NT2/D1 (cell line): ENCODE results near the gene SFXN4.
"Not testable (repeated sequence)": the region's sequence is repeated elsewhere in the genome, so short reads cannot be mapped to it uniquely, and the experiment has no call there.

Source experiments
- DNase-seq: peaks from one replicate; pipeline ENCODE4 v3.0.0-alpha.2; 2011; ENCODE audit warnings: low read depth, low spot score
- H3K27me3 ChIP-seq: 2 replicates; pipeline ENCODE4 v1.6.0; 2011; ENCODE audit warnings: mild to moderate bottlenecking; ENCODE audit not compliant: insufficient read length, insufficient read depth
- H3K36me3 ChIP-seq: 2 replicates; pipeline ENCODE4 v1.6.1; 2011; ENCODE audit warnings: mild to moderate bottlenecking, low read length, mixed read lengths; ENCODE audit not compliant: insufficient read depth, insufficient read length
- H3K4me1 ChIP-seq: 2 replicates; pipeline ENCODE4 v1.5.1; 2011; ENCODE audit not compliant: insufficient read depth, insufficient read length
- H3K4me3 ChIP-seq: 2 replicates; pipeline ENCODE4 v1.5.1; 2011; ENCODE audit warnings: low read depth; ENCODE audit not compliant: insufficient read length
- H3K9ac ChIP-seq: 2 replicates; pipeline ENCODE4 v1.6.0; 2011; ENCODE audit warnings: low read depth; ENCODE audit not compliant: insufficient read length
- H3K9me3 ChIP-seq: 2 replicates; pipeline ENCODE4 v1.5.1; 2011; ENCODE audit warnings: mild to moderate bottlenecking, low read length; ENCODE audit not compliant: insufficient read depth
- SUZ12 ChIP-seq: IDR thresholded peaks from 2 replicates; pipeline ENCODE4 v1.6.1; 2011; ENCODE audit not compliant: insufficient read length, insufficient read depth; ENCODE audit errors: extremely low read depth
- YY1 ChIP-seq: IDR thresholded peaks from 2 replicates; pipeline ENCODE4 v1.6.1; 2011; ENCODE audit not compliant: insufficient read length, insufficient read depth
- ZNF274 ChIP-seq: IDR thresholded peaks from 2 replicates; pipeline ENCODE4 v1.6.1; 2011; ENCODE audit warnings: mild to moderate bottlenecking, low read depth, low read length

The SFXN4 gene

DNA sequence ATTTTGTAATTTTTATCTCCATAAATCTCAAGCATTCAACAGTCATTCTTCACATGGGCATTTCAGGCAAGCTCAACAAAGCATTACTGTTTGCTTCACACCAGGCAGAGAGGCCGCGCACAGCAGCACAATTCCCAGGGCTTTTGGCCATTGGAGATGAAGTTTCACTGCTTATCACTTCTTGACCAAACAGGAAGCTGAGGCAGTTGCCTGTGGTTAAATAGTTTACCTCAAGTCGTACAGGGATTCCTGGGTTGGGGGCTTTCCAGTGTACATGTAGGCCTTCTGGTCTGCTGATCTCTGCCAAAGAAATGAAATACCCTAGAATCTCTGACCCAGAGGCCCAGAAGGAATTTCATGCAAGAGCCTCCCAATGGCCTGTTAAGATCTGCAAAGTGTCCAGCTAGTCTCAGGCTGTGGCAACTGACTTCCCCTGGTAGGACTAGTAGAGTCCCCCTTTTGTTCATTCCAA lies 24.3 kb upstream of the SFXN4 start:
- Histone ChIP-seq H3K4me3 (no peak overlapping the region), H3K9me3 (no peaks in the 10 kb centered on the region), H3K36me3 (no peaks in the 10 kb centered on the region), H3K27me3 (no peaks in the 10 kb centered on the region), H3K9ac (no peak overlapping the region), H3K4me1 (no peaks in the 10 kb centered on the region)
- DNase-seq: no peak
- TF ChIP-seq YY1 (no peak), SUZ12 (no peak), ZNF274 (no peak)

DNA sequence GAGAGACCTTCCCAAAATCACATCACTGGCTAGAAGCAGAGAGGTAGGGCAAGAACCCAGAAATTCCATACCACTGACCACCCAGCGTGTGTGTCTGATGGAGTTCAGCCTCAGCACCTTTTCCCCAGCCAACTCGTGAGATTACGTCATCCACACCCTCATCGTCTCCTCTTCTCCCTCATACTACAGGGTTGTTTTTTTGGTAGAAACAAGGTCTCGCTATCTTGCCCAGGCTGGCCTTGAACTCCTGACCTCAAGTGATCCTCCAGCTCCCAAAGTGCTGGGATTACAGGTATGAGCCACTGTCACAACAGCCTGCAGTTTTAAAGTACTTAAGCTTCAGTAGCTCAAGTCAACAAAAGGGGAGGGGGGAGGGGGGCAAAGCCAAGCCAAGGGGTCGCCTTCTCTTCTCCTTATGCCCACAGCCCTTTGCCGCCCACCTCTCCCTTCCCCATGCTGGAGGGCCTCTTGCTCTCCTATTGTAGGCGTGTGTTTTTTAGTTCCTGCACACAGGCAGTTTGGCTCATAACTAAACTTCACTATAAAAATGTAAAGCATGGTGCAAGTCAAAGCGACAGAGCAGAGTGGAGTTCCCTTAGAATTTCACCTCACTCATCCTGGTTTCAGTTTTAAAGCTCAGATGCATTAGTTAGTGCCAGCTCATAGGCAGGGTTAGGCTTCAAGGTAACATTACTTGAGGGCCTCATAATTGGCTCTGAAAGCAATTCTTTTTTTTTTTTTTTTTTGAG lies 18.3 kb upstream of the SFXN4 start:
- Histone ChIP-seq H3K36me3 (no peaks in the 10 kb centered on the region), H3K4me1 (no peaks in the 10 kb centered on the region), H3K4me3 (no peak overlapping the region), H3K9me3 (no peaks in the 10 kb centered on the region), H3K27me3 (no peaks in the 10 kb centered on the region), H3K9ac (no peak overlapping the region)
- TF ChIP-seq SUZ12 (no peak), ZNF274 (no peak), YY1 (no peak)
- DNase-seq: no peak

DNA sequence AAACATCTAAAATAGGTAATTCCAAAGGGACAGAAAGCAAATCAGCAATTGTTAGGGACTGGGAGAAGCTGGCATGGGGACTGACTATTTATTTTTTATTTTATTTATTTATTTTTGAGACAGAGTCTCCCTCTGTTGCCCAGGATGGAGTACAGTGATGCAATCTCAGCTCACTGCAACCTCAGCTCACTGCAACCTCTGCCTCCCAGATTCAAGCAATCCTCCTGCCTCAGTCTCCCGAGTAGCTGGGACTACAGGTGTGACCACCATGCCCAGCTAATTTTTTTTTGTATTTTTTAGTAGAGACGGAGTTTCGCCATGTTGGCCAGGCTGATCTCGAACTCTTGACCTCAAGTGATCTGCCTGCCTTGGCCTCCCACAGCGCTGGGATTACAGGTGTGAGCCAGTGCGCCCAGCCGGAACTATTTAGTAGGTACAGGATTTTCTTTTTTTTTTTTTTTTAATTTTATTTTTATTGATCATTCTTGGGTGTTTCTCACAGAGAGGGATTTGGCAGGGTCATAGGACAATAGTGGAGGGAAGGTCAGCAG lies 15.4 kb upstream of the SFXN4 start:
- not testable (repeated sequence) for H3K4me1 ChIP-seq, DNase-seq, H3K4me3 ChIP-seq, H3K27me3 ChIP-seq, H3K9me3 ChIP-seq, H3K9ac ChIP-seq
- peaks cover 14% of the 10 kb centered on the region for H3K36me3 ChIP-seq

DNA sequence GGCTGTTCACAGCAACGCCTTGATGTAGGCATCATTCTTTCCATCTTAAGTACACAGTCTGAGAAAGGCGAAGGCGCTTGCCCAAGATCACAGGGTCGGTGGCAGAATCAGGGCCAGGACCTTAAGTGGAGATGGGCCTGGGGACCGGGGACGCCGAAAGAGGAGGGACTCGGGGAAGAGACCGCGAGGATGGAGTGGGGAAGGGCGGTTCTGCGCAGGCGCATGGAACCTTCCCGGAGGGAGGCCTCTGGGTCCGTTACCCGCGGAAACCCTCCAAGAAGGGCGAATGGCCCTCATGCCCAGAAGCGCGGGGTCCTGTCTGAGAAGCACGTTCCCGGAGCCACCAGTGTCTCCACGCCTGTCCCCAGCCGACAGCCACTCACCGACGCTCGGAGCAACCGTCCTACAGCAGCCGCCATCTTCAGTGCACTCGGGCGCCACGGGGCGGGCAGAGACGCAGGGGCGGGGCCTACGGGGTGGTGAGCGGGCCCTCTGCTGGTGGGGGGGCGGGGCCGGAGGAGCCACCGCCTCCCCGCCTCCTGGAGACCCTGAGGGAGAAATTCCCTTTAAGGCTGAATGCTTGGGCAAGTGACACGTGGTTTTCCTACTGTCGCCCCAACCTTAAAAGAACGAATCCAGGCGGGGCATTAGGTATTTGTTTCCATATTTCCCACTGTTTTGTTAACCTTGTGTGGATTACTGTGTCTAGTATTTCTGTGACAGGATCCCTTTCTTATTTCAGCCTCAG lies 13.0 kb upstream of the SFXN4 start, which contains the start of gene PRDX3:
PRDX3 (minus strand) TSS at position 441 of the 748 bp plus-strand sequence; CDS start at position 419, 22 bp downstream.
- H3K36me3 ChIP-seq: peaks cover 30% of the 10 kb centered on the region
- H3K9ac ChIP-seq: peak within 1 kb of the TSS; percentile 96
- H3K4me1 ChIP-seq: peaks cover 2% of the 10 kb centered on the region
- no peaks in the 10 kb centered on the region for H3K27me3 ChIP-seq
- TF ChIP-seq ZNF274: no peak
- peak; percentile 61 for TF ChIP-seq YY1
- H3K4me3 ChIP-seq: peak within 1 kb of the TSS; percentile 90
- no peaks in the 10 kb centered on the region for H3K9me3 ChIP-seq
- peak; percentile 79 for DNase-seq

DNA sequence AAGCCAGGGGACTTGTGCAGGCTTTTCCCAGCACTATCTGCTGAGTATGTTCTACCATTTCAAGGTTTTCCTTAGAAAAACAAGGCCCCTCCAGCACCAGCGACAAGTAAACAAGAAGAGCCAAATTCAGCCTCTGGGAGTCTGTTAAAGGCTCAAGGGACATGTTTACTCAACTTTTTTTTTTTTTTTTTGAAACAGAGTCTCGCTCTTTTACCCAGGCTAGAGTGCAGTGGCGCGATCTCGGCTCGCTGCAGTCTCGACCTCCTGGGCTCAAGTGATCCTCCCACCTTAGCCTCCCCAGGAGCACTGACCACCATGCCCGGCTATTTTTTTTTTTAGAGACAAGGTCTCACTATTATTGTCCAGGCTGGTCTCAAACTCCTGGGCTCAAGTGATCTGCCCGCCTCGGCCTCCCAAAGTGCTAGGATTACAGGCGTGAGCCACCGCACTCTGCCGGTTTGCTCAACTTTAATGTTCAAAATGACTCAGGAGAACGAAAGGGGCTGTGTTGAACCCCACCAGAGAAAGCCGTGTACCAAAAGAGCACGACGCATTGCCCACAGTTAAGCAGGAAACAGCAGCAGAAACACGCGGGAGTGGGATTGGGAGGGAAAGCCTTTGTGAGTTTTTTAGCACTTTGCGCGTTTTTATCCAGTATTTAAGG lies 12.3 kb upstream of the SFXN4 start:
- TF ChIP-seq YY1: no peak
- H3K9me3 ChIP-seq: no peaks in the 10 kb centered on the region
- no peak for DNase-seq

DNA sequence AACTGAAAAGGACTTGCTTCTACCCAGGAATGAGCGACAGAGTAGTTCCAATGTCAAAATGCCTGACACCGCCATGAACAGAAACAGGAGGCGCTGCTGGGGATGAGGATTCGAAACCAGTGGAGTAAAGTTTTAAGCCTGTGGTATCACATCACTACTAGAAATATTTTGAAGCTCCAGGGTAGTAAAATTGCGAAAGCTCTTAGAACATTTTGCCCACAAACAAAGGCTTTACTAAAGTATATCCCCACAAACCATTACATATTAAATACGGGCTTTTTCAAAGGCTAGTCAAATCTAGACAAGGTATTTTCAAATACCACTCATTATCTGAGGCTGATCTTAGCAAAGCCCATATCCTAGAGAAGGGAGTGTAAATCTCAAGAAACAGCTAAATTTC lies 10.7 kb upstream of the SFXN4 start:
- Histone ChIP-seq H3K27me3 (no peaks in the 10 kb centered on the region), H3K4me1 (peaks cover 2% of the 10 kb centered on the region), H3K9me3 (no peaks in the 10 kb centered on the region), H3K9ac (no peak overlapping the region), H3K36me3 (peaks cover 48% of the 10 kb centered on the region), H3K4me3 (no peak overlapping the region)
- no peak for TF ChIP-seq ZNF274
- no peak for TF ChIP-seq SUZ12
- TF ChIP-seq YY1: no peak
- DNase-seq: no peak

More for the DNA sequence above, 12.3 kb upstream of the SFXN4 start:
- Histone ChIP-seq H3K4me1 (peaks cover 2% of the 10 kb centered on the region), H3K27me3 (no peaks in the 10 kb centered on the region), H3K36me3 (peaks cover 33% of the 10 kb centered on the region), H3K4me3 (peak overlapping the region; percentile 90), H3K9ac (peak overlapping the region; percentile 96)

DNA sequence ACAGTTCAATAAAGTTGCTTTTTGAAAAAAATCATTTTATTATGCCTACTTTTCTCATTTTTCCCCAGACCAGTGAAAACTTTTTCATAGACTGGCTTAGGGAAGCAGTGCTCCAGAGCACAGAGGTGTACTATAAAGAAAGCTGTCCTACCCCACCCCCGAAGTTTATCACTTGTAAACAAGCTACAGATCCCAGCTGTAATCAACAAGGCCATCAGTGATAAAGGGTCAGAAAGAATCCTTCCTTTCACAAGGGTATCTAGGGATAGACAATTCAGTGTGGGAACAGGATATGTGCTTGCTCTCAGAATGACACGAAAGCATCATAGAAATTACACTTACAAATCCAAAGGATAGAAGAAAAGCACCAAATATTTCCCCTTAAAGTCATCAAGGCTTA lies 8.6 kb upstream of the SFXN4 start:
- peaks cover 64% of the 10 kb centered on the region for H3K36me3 ChIP-seq
- TF ChIP-seq YY1: no peak
- no peak for TF ChIP-seq SUZ12
- no peak for TF ChIP-seq ZNF274

More for the DNA sequence above, 8.6 kb upstream of the SFXN4 start:
- Histone ChIP-seq H3K9me3 (no peaks in the 10 kb centered on the region), H3K4me1 (peaks cover 2% of the 10 kb centered on the region), H3K9ac (no peak overlapping the region), H3K4me3 (no peak overlapping the region), H3K27me3 (no peaks in the 10 kb centered on the region)
- DNase-seq: no peak
